GM21526 (cell line): ENCODE data around the gene PITPNM3.

ENCODE experiments used
- ATAC-seq: cut with Tn5 transposase; IDR thresholded peaks from one replicate; pipeline ENCODE4 v1.9.1; 2021; ENCODE audit warnings: moderate library complexity; ENCODE audit not compliant: unreplicated experiment, low FRiP score

Gene PITPNM3

DNA sequence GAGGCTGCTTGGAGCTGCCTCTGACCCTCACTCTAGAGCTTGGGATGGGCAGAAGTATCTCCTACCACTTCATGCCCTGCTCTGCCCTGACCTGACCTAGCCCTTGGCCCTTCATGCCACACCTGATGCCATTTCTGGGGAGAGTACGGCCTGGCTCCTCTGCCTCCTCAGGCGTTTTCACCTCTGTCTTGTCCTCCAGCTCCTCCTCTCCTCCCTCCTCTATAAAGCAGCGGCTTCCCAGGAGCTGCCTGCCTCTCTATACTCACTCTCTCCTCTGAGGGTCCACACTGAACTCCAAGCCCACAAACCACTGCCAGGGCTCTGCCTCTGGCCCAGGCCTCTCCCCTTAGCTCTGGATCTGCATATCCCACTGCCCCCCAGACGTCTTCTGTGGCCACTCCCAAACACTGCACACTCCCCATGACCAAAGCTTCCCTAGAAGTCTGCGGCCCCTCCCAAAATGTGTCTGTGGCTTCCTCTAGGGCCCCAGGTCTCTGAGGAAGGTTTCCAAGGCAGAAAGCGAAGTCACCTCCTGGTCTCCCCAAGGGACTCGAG is 52.6 kb downstream of the PITPNM3 start:
- ATAC-seq: no peak

DNA sequence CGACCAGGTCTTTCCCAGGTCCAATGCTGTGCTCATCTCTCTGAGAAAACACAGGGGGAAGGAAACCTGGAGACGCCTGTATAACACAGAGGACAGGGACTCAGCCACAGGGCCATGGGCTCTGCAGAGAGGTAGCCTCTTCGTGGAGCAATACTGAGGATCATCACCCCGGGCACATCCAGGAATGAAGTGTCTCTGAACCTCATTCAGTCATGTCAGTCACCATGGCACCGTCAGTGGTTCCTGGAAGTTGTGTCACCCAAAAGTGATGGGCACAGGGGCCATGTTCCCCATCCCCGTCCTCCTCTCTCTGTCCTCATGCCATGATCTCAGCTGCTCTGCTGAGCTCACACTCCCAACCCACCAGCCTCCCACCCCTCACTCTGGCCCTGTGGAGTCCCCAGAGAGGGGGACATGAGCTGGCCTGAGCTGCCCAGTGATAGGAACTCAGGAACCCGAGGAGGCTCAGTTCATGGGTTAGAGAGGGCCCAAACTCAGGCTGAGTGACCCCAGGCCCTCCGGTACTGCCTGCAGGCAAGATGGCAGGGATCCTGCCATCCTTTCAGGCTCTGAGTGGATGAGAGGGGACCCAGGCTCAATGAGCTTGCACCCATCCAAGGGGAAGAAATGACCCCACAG is 53.4 kb downstream of the PITPNM3 start:
- no peak for ATAC-seq

DNA sequence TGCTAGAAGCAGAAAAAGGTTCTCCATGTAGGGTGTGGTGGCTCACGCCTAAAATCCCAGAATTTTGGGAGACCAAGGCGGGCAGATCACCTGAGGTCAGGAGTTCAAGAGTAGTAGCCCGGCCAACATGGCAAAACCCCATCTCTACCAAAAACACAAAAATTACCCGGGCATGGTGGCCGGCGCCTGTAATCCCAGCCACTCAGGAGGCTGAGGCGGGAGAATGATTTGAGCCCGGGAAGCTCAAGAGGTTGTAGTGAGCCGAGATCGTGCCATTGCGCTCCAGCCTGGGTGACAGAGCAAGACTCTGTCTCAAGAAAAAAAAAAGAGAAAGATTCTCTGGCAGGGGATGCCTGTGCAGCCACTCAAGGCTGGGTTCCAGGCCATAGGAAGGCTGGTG is 54.2 kb downstream of the PITPNM3 start:
- no peak for ATAC-seq

DNA sequence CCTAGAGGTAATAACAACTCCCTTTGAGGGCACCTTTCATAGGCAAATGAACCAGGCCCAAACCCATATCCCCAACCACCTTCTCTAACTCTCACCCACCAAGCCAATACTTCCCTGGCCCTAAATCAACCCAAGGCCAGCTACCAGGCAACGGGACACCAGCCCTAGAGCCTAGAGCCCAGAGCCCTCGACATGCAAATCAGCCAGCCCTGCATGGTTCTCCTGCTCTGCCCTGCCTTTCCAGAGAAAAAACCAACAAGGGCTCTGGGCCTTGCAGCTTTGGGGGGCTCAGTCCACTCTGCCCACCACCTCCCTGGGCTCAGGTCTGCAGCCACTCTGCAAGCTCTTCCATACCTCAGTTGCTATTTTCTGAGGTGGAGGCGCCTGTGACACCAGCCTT is 55.0 kb downstream of the PITPNM3 start:
- ATAC-seq: no peak

DNA sequence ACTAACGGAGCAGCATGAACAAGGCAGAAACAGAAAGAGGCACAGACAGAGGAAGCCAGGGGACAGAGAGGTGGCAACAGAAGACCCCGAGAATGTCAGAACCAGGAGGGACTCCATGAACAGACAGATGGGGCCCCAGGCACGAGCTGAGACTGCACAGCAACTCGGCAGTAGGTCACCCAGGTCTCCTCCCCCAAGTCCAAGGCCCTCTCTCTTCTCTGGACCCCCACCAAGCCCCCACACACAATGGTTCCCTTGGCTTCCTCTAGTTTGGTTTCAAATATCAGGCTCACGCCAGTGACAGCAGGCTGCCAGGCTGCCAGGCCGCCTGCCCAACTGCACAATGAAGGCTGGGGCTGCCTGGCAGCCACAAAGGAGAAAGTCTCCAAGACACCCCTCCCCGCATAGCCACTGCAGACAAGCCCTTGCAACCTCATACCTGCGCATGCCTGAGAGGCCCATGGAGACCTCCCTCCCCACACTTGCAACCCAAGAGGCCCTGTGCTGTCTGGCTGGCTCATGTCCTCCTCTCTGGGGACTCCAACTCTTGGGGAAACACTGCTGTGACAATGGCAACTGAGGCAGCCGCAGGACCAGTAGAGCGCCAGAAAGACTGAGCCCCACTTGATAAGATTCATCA is 57.3 kb downstream of the PITPNM3 start:
- ATAC-seq: no peak

DNA sequence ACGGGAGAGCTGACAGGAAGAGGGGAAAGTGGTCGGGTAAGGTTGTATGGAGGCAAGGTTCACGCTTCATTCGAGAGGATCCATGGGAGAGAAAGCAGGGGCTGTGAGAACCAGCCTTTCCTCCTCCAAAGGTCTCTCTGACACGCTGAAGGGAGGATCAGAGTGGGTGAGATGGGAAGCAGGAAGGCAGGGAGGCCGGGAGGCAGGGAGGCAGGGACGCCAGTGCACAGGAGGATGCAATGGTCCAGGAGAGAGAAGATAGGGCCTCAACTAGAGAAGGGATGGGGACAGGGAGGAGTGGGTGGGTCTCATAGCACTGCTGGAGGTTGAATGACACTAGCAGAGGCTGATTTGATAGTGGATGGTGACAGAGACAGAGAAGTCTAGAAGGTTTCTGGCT is 58.0 kb downstream of the PITPNM3 start:
- ATAC-seq: no peak

DNA sequence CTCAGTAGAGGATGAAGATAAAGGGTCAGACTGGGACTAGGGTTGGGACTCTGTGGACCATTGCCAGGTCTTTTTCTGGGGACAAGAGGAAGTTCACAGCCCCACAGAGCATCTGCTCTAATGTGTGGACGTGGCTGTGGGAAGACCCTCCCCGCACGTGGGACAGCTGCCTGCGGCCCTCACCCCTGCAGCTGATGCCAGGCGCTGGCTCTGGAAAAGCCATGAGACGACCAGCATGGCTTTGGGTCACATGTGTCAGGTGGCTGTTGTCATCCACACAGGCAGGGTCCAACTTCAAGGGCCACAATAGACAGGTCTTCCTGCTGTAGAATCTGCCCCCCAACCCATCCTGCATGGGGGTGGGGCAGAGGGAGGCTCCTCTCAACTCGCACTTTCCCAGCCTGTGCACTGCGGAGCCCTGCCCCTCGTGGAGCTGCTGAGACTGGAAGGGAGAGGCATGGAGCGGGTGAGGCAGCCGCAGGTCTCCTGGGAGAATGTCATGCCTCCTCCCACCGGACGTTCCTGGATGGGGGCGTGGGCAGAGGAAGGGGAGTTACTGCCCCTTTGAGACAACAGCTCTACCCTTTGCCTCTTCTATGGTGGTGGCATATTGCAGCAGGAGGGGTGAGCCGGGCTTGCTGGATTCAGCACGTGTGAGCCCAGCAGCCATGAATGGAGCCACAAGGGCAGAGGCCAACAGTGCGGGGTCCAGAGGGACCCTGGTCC is 58.7 kb downstream of the PITPNM3 start:
- ATAC-seq: no peak

DNA sequence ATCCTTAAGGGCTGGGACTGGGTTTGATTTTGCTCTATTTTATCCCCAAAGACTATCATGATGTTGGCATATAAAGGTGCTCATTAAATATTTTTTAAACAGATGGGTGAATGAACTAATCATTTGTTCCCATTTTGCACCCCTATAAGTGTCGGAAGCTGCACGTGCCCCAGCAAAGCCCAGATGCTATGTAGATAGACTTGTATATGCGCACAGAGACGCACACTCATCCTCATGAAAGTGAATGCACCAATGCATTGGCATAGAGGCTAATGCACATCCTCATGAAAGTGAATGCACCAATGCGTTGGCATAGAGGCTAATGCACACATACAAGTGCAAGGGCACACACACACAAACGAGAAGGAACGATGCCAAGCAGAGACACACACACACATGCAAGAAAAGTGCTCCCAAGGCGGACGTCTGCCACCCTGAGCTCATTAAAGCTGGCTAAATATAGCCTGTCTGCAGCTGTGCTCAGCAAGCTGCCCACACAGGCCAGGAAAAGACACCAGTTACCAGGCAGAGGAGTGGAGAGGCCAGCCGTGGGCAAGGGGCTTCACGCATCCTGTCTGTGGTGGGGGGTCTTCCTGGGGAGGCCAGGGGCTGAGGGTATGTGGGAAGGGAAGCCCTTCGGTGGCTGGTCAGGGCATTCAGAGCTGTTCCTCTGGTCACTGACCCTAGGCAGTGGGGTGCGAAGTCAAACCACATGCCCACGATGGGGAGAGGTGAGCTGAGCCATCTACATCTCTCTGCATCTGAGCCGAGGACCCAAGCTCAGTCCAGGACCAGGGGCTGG is 59.5 kb downstream of the PITPNM3 start:
- no peak for ATAC-seq

DNA sequence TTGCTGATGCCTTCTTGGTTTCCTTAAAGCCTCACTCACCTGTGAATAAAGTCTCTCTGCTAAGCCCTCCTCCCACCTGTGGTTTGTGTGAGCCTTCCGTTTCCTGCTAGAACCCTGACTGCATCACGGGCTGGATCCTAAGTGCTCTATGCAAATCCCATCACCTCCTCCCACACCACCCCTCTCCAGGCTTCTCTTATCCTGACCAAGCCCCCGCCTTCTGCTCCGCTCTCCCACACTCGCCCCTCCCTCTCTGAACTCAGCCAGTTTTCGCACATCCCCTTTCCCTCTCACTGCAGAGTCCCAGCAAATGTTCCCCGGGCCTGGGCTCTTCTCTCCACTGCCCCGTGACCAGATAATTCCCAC is 60.3 kb downstream of the PITPNM3 start:
- ATAC-seq: no peak

DNA sequence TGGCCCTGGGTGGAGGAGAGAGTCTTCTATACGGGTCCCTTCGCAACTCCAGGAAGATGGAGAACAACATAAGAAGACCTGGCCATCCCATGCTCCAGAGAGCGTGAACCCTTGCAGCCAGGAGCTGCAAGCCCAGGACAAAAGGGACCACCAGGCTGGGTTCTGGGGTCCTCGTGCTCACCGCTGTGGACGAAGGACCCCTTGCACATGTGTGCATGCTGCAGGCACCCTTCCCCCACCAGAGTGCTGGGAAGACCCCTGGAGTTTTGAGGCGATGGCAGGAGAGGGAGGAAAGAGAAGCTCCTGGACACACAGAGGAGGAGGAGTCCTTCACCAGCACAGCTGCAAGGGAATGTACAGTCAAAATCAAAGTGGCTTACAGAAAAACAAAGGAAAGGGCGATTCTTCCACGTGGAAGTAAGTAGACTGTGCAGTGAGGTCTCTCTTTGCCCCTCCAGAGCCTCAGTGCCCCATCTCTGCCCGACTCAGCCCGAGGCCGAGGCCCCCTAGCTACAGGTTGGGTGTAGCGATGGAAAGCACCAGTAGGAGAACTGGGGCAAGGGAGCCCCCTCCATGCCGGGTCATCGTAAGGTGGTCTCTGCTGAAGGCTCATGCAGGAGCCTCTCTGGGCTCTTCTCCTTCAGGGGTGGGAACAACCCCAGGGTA is 60.8 kb downstream of the PITPNM3 start:
- ATAC-seq: no peak

DNA sequence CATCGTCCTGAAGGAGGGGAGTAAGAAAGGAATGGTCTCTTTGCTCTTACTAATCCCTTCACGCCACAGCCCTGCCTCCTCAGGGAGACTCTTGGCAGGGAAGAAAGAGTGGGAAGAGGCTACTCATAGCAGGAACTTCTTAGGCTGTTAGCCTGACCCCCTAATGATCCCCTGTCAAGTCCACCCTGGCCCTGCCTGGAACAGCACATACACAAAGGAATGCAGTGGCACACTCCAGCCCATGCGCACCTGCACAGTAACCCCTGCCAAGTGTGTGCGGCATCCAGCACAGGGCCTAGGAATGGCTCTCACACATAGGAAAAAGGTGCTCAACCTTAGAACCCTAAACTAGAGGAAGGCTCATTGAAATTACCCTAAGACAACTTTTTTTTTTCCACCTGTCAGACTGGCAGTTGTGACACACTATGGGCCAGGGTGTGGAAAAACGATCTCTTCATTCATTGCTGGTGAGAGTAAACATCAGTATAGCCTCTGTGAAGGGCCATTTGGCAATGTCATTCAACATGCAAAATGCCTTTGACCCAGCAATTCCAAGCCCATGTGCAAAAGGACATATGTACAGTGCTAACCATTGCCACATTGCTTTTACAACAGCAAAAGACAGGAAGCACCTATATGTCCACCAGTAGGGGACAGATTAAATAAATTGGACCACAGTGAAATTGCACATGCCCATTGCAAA is 62.0 kb downstream of the PITPNM3 start:
- no peak for ATAC-seq

DNA sequence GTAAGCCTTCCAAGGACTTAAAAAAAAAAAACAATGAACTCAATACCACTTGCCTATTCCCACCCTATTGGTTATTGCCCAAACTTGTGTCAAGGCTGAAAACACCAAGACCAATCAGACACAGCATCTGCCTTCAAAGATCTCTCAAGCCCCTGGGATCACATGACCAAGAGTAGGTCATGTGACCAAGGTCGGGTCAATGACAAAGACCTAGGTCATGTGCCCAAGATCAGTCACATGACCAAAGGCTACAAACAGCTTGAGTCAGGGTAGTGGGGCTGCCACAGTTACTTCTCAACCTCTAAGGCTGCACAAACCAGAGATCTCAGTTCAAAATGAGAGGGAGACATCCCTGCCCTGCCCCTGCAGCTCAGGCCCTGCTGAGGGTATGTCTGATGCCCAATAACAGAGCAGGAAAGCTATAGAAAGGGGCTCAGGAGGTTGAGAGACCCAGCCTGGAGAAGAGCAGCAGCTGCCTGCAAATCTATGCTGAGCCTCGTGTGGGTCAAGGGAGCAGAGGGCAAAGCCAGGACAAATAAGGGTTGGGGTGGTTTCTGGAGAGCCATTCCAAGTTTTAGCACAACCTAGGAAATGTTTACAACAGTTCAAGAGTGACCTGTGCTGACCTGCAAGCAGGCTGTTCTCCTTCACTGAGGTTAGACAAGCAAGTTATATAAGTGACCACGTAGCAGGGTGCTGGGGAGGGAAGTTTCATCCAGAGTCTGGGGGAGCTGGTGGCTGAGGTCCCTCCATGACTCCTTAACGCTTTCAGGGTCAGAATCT is 63.3 kb downstream of the PITPNM3 start:
- no peak for ATAC-seq

DNA sequence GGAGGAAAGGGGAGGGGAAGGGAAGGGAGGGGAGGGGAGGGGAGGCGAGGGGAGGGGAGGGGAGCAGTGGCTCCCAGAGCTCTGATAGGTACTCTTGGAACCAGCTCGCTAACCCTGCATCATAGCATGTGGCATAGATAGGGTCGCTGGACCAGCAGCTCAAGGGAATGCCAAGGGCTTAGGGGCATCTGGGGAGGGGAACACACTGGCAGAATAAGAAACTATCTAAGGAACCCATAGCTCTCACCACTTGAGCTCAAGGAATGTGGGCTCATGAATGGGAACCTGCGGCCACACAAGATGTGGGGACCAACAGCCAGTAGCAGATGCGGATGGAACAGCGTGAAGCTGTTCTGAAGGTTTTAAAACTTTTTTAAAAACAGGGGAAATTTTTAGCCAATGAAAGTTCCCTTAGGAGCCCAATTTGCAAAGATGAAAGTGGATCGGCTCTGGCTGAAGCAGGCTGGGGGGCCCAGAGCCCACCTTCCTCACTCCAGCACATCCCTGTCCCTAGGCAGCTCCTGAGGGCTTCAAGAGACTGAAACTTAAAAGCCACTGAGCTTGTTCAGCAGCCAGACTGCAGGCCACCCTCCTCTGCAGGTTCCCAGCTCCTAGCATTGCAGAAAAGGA is 65.2 kb downstream of the PITPNM3 start:
- ATAC-seq: no peak

DNA sequence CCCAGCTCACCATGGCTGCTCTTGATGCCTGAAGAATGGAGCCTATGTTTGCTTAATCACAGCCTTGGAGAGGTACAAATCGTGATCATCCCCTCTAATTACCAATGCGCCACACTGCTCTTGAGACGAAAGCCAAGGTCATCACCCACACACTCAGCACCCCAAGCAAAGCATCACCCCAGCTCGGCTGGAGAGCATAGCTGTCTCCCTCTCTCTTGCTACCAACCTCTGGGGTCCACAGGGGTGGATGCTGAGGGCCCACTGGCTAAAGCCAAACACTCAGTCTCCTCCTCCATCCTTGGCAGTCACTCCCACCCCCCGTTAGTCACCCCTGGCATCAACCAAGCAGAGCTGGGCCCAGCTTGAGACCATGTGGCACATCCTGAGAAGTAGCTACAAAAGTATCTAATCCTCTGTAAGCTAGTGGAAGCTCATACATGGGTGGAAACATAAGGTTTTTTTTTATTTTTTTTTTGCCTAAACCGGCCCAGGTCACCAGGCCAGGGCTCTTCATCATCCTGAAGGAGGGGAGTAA is 67.3 kb downstream of the PITPNM3 start:
- ATAC-seq: no peak

DNA sequence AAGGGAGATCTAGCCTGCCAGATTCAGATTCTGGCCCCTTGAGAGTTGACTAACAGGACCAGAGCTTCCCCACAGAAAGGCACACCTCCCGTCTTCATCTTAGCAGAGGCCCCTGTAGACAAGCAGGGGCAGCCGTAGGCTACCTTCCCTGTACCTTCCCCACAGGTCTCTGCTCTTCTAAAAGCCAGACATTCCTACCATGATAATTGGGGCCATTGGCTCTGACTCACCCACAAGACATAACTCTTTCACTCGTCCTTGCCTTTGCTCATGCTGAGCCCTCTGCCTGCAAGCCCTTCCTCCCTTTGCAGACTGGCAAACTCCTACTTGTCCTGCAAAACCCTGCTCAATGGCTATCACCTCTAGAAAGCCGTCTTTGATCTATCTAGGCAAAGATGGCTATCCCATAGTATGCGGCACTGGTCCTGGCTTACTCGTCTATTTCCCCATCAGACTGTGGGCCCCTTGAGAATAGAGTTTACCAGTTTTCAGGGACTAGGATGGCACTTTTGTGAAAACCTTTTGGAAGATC is 68.3 kb downstream of the PITPNM3 start:
- ATAC-seq: no peak

DNA sequence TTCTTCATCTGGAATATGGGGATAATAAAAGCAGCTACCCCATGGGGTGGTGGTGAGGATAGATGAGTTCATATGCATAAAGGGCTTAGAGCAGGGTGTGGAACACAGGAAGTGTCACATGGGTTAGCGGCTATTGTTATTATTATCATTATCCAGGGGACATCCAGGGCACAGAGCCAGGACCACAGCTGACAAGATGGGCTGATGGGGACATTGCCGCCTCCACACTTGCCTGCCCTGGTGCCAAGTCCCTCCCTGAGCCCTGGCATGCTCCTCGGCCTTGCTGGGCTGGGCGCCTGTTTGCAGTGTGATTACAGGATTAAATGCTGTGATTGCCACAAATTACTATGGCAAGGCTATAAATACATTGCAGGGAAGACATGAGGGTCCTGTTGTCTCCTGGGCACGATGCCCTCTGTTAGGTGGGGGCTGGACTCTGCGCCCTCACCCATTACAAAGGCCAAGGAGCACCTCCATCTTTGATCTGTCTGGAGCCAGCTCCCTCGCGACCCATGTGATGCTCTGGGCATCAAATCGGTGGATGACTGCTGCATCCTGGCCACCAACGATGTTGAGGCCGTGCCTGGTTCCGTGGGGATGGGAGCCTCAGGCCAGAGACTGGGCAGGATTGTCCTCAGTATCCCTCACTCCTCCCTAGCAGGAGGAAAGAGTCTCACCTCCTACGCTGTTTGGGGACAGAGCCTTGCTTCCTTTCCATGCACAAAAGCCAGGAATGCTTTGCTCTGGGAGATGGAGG is 68.9 kb downstream of the PITPNM3 start:
- no peak for ATAC-seq

DNA sequence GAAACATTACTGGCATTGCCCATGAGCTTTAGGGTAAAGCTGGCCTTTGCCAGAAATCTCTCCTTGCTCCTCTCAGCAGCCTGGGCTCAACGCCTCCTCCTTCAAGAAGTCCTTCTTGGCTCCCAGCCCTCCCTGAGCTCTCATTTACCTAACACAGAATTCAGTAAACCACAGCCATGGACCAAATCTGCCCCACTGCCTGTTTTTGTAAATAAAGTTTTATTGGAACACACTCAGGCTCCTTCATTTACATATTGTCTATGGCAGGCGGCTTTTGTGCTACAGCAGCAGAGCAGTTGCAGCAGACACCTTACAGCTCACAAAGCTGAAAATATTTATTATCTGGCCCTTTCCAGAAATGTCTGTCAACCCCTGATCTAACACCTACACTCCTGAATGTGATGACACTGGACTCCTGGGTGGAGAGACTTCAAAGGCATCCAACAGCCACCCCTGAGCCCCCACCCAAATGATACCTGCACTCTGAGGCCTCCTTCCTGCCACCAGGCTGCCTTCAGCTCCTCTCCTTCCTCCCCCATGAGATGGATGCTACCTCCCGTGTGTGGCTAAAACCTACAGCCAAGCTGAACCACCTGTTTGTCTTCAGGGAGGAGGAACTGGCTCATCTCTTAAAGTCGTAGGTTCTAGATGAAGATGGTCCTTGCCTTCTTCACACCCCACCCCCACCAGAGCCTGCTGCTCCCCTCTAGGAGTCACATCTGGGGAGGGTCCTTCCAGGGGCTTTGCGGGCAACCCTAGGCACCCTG is 70.5 kb downstream of the PITPNM3 start:
- no peak for ATAC-seq
